Kidney tubule cell (primary cell): ENCODE measurements around the gene AUTS2.

Experiments used
- DNase-seq: peaks from one replicate; pipeline ENCODE4 v3.0.0-alpha.2; 2018; ENCODE audit warnings: low spot score

Gene AUTS2

GRCh38 chr7:69723663-69724062, 125.4 kb downstream of the AUTS2 start:
- peak; percentile 75 for DNase-seq

- no peak for DNase-seq
These were observed 130.0 kb downstream of the AUTS2 start for GRCh38 chr7:69728304-69728703.

DNA sequence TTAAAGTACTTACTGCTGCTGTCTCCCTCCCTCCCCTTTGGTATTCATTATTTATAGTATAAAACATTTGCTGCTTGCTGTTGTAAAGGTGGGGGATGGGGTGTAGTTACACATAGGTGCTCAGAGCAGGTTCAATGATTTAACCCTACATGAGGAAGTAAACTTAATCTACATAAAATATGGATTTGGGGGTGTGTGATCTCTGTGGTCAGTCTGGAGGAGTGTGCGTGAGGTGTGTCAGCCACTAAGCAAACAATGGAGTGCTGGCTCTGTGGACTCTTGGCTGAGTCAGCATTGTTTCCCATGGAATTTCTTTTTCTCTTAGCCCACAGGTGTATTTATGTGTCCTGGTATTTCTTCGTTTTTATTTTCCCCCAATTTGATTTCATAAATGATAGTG, 133.9 kb downstream of the AUTS2 start:
- DNase-seq: peak; percentile 77

GRCh38 chr7:69735582-69735981, 137.3 kb downstream of the AUTS2 start:
- DNase-seq: no peak

DNA sequence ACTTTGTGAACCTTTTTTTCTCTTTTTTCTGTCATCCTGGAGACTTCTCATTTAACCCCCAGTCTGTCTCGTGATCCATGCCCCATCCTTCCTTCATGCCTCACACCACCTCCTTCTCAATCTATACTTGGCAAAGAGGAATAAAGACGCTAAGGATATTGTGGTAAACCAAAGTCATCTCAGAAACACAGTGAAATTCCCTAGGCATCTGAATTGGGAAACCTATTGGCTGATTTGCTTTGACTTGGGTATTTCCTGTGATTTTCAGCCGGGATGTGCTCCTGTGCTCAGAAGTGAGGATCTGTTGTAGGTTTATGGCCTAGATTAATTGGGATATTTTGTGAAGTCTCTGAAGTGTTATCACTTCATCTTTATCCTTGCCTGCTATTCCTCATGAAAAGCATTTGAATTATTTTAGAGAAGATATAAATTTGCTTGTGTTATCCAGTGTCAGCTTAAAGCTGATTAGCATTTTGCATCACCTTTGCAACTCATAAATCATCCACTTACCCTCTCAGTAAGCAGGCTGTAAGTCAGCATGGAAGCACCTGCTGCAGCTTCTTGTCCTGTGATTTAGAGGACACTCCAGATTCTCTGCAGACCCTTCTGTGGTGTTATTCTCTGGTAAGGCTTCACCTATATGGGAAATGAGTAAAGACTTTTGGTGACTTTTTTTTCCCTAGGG, 138.0 kb downstream of the AUTS2 start:
- DNase-seq: no peak

DNA sequence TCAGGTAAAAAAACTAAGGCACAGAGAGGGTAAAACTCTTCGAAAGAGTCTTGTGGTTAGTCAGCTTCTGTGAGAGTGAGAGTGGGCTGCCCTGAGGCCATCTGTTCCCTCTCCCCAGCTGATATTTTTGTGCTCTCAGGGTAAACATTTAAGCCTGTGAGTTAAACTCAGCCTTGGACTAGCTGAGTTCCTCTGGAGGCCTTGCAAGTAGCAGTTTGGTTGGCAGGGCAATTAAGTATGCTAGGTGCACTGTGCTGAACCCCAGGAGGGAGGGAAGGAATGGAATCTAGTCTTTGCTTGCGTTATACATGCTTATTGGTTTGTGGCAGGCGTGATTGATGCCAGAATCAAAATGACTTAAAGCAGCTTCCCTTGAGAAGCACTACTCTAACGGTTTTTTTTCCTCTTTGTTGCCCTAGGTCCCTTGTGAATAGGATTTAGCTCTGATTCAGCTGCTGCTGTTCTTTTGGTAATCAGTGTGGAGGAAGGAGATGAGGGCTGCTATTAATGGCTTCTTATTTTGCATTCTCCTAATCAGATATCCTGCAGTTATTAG, 140.2 kb downstream of the AUTS2 start:
- peak; percentile 9 for DNase-seq

DNA sequence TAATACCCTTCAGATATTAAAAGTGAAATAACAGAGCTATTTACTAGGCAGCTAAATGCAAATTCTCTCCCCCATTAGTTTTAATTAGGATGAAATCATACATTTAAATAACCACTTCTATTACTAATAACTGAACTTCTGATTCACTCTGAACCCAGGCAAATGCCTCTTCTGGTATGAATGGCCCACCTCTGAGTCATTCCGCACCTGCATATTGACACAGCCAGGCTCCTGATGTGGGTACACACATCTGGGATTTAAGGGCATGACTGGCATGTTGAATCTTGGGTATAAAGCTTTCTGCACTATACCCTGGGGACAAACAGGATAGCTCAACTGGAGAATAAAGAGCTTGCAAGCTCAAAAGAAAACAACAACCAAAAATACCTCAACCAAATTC, 140.9 kb downstream of the AUTS2 start:
- peak; percentile 62 for DNase-seq

DNA sequence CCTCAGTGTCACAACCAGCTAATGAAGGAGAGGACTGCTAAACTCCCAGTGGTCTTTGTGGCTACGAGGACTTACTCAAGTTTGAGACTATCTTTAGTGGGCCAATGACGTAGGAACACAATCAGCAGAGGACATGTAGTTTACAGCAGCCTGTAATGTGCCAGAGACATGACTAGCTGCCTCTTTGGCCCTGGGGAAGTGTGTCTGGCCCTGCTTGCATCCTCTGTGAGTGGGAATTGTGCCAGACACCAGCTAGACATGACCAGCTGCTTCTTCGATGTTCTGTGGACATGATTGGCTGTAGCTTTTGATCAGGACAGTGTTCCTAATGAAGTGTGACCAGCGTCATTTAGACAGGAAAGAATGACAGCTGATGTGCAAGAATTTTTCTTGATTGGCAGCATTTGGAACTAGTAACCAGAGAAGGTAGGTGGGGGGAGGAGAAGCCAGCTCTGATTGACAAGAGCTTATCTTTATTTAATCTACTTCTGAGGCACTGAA, 141.7 kb downstream of the AUTS2 start:
- DNase-seq: peak; percentile 51

DNA sequence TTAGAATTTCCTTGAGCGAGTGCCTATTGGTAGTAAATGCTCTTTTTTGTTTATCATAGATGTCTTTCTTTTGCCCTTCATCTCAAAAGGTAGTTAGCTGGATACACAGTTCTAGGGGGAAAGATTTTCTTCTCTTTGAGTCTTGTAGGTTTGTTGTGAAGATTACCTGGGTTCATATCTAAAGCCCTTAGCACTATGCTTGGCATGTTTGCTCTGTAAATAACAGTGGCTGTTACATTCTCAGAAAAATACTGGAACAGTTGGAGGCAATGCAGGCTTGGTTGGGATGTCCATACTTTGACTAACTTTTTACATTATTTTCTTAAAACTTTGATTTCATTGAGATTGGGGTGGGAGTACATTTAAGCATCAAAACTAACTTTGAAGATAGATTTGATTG, 144.0 kb downstream of the AUTS2 start:
- DNase-seq: no peak

DNA sequence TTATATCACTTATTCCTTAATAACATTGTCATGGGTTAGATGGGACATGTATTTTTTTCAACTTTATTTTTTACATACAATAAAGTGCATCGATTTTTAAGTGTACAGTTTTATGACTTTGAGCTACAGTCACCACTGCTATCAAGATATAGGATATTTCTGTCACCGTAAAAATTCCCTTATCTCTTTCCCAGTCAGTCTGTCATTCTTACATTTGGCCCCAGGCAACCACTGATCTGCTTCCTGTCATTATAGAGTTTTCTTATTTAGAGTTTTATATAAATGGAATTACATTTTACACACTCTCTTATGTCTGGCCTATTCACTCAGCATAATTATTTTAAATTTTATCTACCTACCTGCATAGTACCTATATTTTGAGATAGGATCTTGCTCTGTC, 145.2 kb downstream of the AUTS2 start:
- DNase-seq: no peak

DNA sequence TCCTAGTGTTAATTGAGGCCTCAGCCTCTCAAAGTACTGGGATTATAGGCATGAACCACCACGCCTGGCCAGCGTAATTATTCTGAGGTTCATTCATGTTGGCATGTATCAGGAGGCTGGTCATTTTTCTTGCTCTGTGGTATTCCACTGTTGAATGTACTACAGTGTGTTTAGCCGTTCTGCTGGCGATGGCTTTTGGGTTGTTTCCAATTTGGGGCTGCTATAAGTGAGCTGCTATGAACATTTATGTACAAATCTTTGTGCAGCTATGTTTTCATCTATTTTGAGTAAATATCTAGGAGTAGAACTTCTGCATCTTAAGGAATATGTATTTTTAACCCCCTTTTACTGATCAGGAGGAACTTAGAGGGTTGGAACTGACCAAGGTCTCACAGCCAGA, 145.8 kb downstream of the AUTS2 start:
- no peak for DNase-seq

GRCh38 chr7:69746383-69746782, 148.1 kb downstream of the AUTS2 start:
- no peak for DNase-seq

GRCh38 chr7:69747144-69747543, 148.9 kb downstream of the AUTS2 start:
- DNase-seq: no peak

DNA sequence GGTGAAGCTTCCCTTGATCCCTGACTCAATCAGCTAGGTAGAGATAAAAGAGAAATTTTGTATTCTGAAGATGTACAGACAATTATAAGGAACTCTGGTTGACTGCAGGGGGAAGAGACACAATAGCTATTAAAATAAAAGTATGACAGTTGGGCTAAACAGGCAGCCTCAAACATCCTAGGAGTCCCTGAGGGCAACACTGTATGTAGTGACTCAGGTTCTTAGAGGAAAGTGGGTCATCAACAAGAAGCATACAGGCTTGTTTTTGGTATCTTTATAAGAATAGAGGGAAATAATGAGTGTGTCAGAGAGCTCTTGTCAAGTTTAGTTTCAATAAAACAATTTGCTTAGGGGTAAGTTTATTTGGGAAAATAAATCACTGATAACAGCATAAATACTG, 150.3 kb downstream of the AUTS2 start:
- no peak for DNase-seq

DNA sequence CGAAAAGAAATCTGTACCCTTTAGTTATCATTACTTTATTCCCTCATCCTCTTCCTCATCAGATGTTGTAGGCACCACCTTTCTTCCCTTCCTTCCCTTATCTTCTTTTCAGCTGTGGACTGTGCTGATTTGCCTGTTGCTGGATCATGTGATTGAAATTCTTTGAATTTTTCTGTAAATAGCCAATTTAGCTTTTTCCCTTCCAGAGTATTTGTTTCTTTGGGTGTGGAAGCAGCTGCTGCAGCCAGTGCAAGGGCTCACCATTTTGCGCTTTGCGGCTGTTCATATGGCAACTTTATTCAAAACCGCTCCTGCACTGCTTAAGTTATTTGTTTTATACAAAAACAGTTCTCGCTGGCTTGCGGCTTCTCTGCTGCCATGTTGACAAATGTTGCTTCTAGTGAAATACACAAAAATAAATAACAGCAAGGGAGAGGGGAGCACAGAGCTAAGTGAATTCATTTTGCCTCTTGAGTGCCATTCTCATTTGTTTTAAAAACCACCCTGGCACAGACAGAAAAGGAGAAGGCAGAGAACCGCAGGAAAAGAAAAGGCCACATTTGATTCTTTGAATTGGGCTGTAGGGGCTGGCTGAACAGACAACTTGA, 151.2 kb downstream of the AUTS2 start:
- no peak for DNase-seq

- no peak for DNase-seq
These were observed 151.7 kb downstream of the AUTS2 start for GRCh38 chr7:69749994-69750393.

- DNase-seq: no peak
These were observed 152.8 kb downstream of the AUTS2 start for GRCh38 chr7:69751026-69751425.

GRCh38 chr7:69753981-69754380, 155.7 kb downstream of the AUTS2 start:
- DNase-seq: no peak

DNA sequence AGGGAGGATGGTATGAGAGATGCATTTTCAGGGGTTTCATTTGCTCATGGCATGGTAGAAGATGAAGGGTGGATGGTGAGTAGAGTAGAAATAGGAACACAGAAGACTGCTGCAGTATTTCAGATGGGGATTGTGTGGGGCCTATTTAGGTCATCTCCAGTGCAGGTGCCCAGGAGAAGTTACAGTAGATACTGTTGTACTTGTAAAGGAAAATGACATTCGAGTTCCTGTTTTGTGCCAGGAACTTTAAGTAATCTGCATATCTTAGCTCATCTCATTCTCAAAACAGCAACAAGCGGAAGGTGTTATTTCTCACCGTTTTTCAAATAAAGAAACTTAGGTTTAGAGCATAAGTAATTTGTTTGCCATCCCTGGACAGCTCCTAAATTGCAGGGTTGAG, 156.2 kb downstream of the AUTS2 start:
- DNase-seq: no peak

GRCh38 chr7:69756235-69756634, 158.0 kb downstream of the AUTS2 start:
- no peak for DNase-seq

DNA sequence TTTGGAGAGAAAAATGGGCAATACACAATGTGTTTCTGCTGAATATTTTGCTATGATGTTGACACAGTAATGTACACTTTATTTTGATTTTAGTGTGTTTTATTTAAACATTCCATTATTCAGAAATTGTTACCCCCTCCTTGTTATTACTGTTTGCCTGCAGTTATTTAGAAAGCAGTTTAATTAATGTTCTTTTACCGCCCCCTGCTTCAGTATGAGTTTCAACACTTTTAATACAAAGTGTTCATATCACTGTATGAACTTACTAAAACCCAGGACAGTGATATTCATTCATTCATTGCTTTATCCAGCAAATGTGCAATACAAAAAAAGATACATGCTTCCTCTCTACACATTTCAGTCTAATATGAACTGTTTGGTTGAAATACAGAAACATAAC, 159.3 kb downstream of the AUTS2 start:
- no peak for DNase-seq

- DNase-seq: no peak
These were observed 159.7 kb downstream of the AUTS2 start for GRCh38 chr7:69757981-69758430.

DNA sequence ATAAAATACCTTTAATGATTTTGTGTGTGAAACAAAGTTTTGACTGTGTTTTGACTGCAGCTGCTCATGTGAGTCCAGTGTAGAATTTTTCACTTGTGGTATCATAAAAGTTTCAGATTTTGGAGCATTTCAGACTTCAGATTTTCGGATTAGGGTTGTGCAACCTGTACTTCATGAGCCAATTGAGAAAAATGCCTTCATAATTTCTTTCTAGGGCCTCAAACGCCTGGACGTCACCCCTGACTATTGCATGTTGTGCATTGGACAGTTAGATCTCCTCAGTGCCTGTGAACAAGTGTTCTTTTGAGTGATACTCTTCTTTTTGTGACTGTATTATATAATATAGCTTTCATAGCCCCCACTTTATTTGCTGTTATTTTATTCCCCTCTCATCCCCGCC, 161.1 kb downstream of the AUTS2 start:
- DNase-seq: no peak
